Neuronal stem cell (in vitro differentiated cells): ENCODE data around the gene ZNF557.
A peak's percentile ranks its signal among the peaks of the same experiment; 100 is the strongest.

ENCODE experiments used
- DNase-seq: peaks from one replicate; pipeline ENCODE4 v3.0.0-alpha.2; 2013; ENCODE audit warnings: low spot score
- H2AFZ ChIP-seq: one replicate; pipeline ENCODE4 v1.6.1; 2013; ENCODE audit warnings: mild to moderate bottlenecking, low read length, inconsistent platforms
- H2AK5ac ChIP-seq: 2 replicates; pipeline ENCODE4 v1.6.1; 2013; ENCODE audit warnings: low read depth, mild to moderate bottlenecking, inconsistent platforms, low read length, moderate library complexity, mixed read lengths
- H2BK120ac ChIP-seq: 2 replicates; pipeline ENCODE4 v1.6.1; 2013; ENCODE audit warnings: low read depth, mild to moderate bottlenecking, inconsistent platforms, low read length, moderate library complexity, mixed read lengths
- H2BK12ac ChIP-seq: one replicate; pipeline ENCODE4 v1.6.1; 2013; ENCODE audit warnings: low read length, inconsistent platforms
- H2BK15ac ChIP-seq: 2 replicates; pipeline ENCODE4 v1.6.1; 2013; ENCODE audit warnings: mild to moderate bottlenecking, low read length, inconsistent platforms, mixed read lengths
- H2BK5ac ChIP-seq: one replicate; pipeline ENCODE4 v1.6.1; 2013; ENCODE audit warnings: inconsistent platforms, mild to moderate bottlenecking, low read length, moderate library complexity
- H3K14ac ChIP-seq: one replicate; pipeline ENCODE4 v1.6.1; 2013; ENCODE audit warnings: low read length, inconsistent platforms
- H3K18ac ChIP-seq: 2 replicates; pipeline ENCODE4 v1.6.1; 2013; ENCODE audit warnings: low read length, inconsistent platforms
- H3K23ac ChIP-seq: 2 replicates; pipeline ENCODE4 v1.6.1; 2013; ENCODE audit warnings: low read depth, mild to moderate bottlenecking, mixed read lengths, low read length, inconsistent platforms; ENCODE audit not compliant: poor library complexity
- H3K27ac ChIP-seq: replicated peaks from 3 replicates; pipeline ENCODE4 v1.5.1; 2013; ENCODE audit warnings: low read length, inconsistent platforms
- H3K27me3 ChIP-seq, 3 experiments: 2 replicates each; pipeline ENCODE4 v1.6.1; 2013; ENCODE audit warnings: low read length in 3 of 3, mild to moderate bottlenecking in 2 of 3, inconsistent platforms in 1 of 3, low read depth in 1 of 3, mixed read lengths in 1 of 3, moderate library complexity in 1 of 3; ENCODE audit not compliant: control insufficient read depth in 3 of 3, insufficient read depth in 3 of 3
- H3K36me3 ChIP-seq, 2 donors: replicated peaks in 1 of 2; 2 replicates each; pipeline ENCODE4 v1.6.1; 2013; ENCODE audit warnings: low read length in 2 of 2; ENCODE audit not compliant: control insufficient read depth in 2 of 2, insufficient read depth in 2 of 2
- H3K4ac ChIP-seq: 2 replicates; pipeline ENCODE4 v1.6.1; 2013; ENCODE audit warnings: inconsistent platforms, mild to moderate bottlenecking, low read length, moderate library complexity
- H3K4me1 ChIP-seq, 2 donors: 1 replicate in 1 of 2; 2 replicates in 1 of 2; pipeline ENCODE4 v1.6.1; 2013; ENCODE audit warnings: low read length in 2 of 2, low read depth in 1 of 2; ENCODE audit not compliant: control insufficient read depth in 2 of 2, insufficient read depth in 1 of 2
- H3K4me2 ChIP-seq: one replicate; pipeline ENCODE4 v1.6.1; 2013; ENCODE audit warnings: mild to moderate bottlenecking, low read length, inconsistent platforms; ENCODE audit not compliant: insufficient read depth, poor library complexity, severe bottlenecking
- H3K4me3 ChIP-seq, 2 donors: 2 replicates each; pipeline ENCODE4 v1.5.1; 2013; ENCODE audit warnings: low read length in 2 of 2, mild to moderate bottlenecking in 2 of 2, inconsistent platforms in 1 of 2, moderate library complexity in 1 of 2
- H3K79me1 ChIP-seq: one replicate; pipeline ENCODE4 v1.6.1; 2013; ENCODE audit warnings: low read depth, mild to moderate bottlenecking, inconsistent platforms, low read length, moderate library complexity
- H3K9ac ChIP-seq: one replicate; pipeline ENCODE4 v1.6.1; 2013; ENCODE audit warnings: mild to moderate bottlenecking, low read depth, low read length, inconsistent platforms; ENCODE audit not compliant: poor library complexity
- H3K9me3 ChIP-seq, 2 donors: replicated peaks in 1 of 2; 2 replicates each; pipeline versions ENCODE3 to v1.6.1; 2013; ENCODE audit warnings: low read length in 2 of 2, mild to moderate bottlenecking in 2 of 2, inconsistent platforms in 1 of 2, low read depth in 1 of 2, mixed read lengths in 1 of 2, moderate library complexity in 1 of 2; ENCODE audit not compliant: control insufficient read depth in 2 of 2, insufficient read depth in 1 of 2
- H4K8ac ChIP-seq: one replicate; pipeline ENCODE4 v1.6.1; 2013; ENCODE audit warnings: low read depth, mild to moderate bottlenecking, inconsistent platforms, low read length, moderate library complexity
- H4K91ac ChIP-seq: one replicate; pipeline ENCODE4 v1.6.1; 2013; ENCODE audit warnings: low read length, low read depth, mild to moderate bottlenecking, inconsistent platforms; ENCODE audit not compliant: poor library complexity
- WGBS, 2 donors: extraction: QIAGEN DNeasy Blood & Tissue Kit; methylation state at CpG; one replicate each; pipeline ENCODE4 v1.1.7; 2013; ENCODE audit warnings: missing lambda C conversion rate in 2 of 2, mixed read lengths in 1 of 2; ENCODE audit not compliant: insufficient read length in 2 of 2, insufficient replicate concordance in 1 of 2; ENCODE audit errors: extremely low coverage in 2 of 2; 5-methylcytosine and 5-hydroxymethylcytosine counted together

ZNF557 gene

DNA sequence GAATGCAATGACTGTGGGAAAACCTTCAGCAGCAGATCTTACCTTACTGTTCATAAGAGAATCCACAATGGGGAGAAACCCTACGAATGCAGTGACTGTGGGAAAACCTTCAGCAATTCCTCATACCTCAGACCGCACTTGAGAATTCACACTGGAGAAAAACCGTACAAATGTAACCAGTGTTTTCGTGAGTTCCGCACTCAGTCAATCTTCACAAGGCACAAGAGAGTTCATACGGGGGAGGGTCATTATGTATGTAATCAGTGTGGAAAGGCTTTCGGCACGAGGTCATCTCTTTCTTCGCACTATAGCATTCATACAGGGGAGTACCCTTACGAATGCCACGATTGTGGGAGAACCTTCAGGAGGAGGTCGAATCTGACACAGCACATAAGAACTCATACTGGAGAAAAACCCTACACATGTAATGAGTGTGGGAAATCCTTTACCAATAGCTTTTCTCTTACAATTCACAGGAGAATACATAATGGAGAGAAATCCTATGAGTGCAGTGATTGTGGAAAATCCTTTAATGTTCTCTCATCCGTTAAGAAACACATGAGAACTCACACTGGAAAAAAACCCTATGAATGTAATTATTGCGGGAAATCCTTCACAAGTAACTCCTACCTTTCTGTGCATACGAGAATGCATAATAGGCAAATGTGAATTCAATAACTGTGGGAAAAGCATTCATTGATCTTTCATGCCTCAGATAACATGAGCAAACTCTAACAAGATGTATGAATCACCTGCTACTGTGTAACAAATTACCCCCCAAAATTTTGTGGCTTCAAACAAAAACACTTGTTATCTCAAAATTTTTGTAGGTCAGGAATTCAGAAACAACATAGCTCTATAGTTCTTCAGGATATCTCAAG lies 13.8 kb downstream of the ZNF557 start:
- Histone ChIP-seq H3K27ac (no peak overlapping the region), H2BK12ac (no peak overlapping the region), H3K23ac (no peak overlapping the region), H2BK5ac (no peak overlapping the region), H2AFZ (no peak overlapping the region), H2AK5ac (no peak overlapping the region), H3K79me1 (no peaks in the 10 kb centered on the region), H4K8ac (no peak overlapping the region), H3K18ac (no peak overlapping the region), H3K9me3 (peaks cover 62 to 97% of the 10 kb centered on the region in 2 donors), H3K27me3 (no peaks in the 10 kb centered on the region), H4K91ac (no peak overlapping the region), H3K4me2 (no peak overlapping the region), H2BK15ac (no peak overlapping the region), H3K9ac (no peak overlapping the region), H3K4me1 (no peaks in the 10 kb centered on the region), H3K14ac (no peak overlapping the region), H3K36me3 (peaks cover 52 to 90% of the 10 kb centered on the region in 2 donors), H2BK120ac (no peak overlapping the region), H3K4me3 (no peak overlapping the region), H3K4ac (no peak overlapping the region)
- WGBS, 2 donors, result no CpG with 5 or more reads among the region's 15 CpGs
- no peak for DNase-seq

DNA sequence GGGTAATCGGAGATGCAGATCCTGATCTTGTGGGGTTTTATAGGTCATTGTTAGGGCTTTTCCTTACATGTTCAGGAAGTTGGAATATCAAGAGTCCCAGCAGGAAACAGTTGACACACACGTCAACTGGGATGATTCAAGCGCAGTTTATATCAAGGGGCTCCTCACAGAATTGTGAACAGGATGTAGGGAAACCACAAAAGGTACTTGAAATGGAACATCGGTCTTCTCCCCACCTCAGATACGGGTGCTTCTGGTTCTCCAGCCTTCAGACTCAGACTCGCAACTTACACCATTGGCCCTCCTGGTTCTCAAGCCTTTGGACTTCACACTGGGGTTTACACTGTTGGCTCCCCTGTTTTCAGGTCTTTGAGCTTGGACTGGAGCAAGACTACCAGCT lies 19.5 kb downstream of the ZNF557 start:
- no peak overlapping the region for H2BK120ac ChIP-seq
- no peak overlapping the region for H2BK5ac ChIP-seq
- no peak overlapping the region for H3K23ac ChIP-seq
- no peaks in the 10 kb centered on the region for H3K27me3 ChIP-seq
- H3K36me3 ChIP-seq, result peaks cover 19 to 65% of the 10 kb centered on the region in 2 donors
- H3K9ac ChIP-seq, result no peak overlapping the region
- peak overlapping the region in 1 of 2 donors; percentile 30 for H3K4me3 ChIP-seq
- H3K18ac ChIP-seq, result no peak overlapping the region
- H3K9me3 ChIP-seq, result peaks cover 42 to 76% of the 10 kb centered on the region in 2 donors
- H3K4ac ChIP-seq, result no peak overlapping the region
- no peak overlapping the region for H2BK12ac ChIP-seq
- no peak overlapping the region for H2BK15ac ChIP-seq
- no peak overlapping the region for H4K91ac ChIP-seq
- no peak overlapping the region for H4K8ac ChIP-seq
- no peak overlapping the region for H2AK5ac ChIP-seq
- no CpG with 5 or more reads among the region's 6 CpGs for WGBS, 2 donors
- no peaks in the 10 kb centered on the region for H3K4me1 ChIP-seq
- H2AFZ ChIP-seq, result no peak overlapping the region
- DNase-seq, result no peak
- no peak overlapping the region for H3K27ac ChIP-seq
- H3K14ac ChIP-seq, result no peak overlapping the region
- no peaks in the 10 kb centered on the region for H3K79me1 ChIP-seq
- no peak overlapping the region for H3K4me2 ChIP-seq

DNA sequence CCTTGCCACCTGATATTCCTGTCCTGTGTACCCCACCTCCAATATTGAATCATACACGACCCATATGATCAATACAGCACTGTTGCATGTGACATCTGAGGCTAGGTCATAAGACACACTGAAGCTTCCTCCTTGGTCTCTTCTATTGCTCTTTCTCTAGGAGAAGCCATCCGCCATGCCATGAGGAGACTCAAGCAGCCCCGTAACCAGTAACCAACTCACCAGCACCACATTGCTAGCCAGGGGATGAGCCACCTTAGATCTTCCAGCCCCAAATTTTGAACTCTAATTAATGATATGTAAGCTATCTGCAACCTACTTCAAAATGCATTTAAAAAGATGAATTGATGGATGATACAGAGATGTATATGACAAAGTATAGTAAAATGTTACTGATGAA lies 28.6 kb downstream of the ZNF557 start:
- peaks cover 0 to 5% of the 10 kb centered on the region in 2 donors for H3K4me1 ChIP-seq
- H2BK15ac ChIP-seq, result no peak overlapping the region
- H3K23ac ChIP-seq, result no peak overlapping the region
- peak overlapping the region in 1 of 2 donors; percentile 67 for H3K4me3 ChIP-seq
- H3K27ac ChIP-seq, result no peak overlapping the region
- no peak overlapping the region for H3K14ac ChIP-seq
- H4K91ac ChIP-seq, result no peak overlapping the region
- DNase-seq, result no peak
- H2AFZ ChIP-seq, result peak overlapping the region; percentile 81
- no peak overlapping the region for H2BK120ac ChIP-seq
- H2BK5ac ChIP-seq, result no peak overlapping the region
- no peak overlapping the region for H3K4ac ChIP-seq
- WGBS, 2 donors, result no CpG with 5 or more reads among the region's 3 CpGs
- H2AK5ac ChIP-seq, result no peak overlapping the region
- peaks cover 8 to 34% of the 10 kb centered on the region in 2 donors for H3K9me3 ChIP-seq
- peaks cover 0 to 3% of the 10 kb centered on the region in 2 donors for H3K36me3 ChIP-seq
- no peak overlapping the region for H4K8ac ChIP-seq
- H3K79me1 ChIP-seq, result no peaks in the 10 kb centered on the region
- no peak overlapping the region for H2BK12ac ChIP-seq
- no peak overlapping the region for H3K18ac ChIP-seq
- no peak overlapping the region for H3K4me2 ChIP-seq
- no peak overlapping the region for H3K9ac ChIP-seq
- H3K27me3 ChIP-seq, result no peaks in the 10 kb centered on the region
